H1 (cell line): ENCODE data around the gene OMP. TPM values are rescaled to one million over a fixed set of nuclear protein-coding genes. Genes with fewer than 3 reads are reported as not detected.

Experiments used
- CTCF ChIA-PET: fragments of 300-600 bp; sonication (Branson Sonifier 250); formaldehyde crosslinking; loops from one replicate; lab custom pipeline; 2021; ENCODE audit not compliant: partially characterized antibody; lab: Charles Lee
- POLR2A ChIA-PET: fragments of 300-600 bp; sonication (Branson Sonifier 250); formaldehyde crosslinking; loops from one replicate; lab custom pipeline; 2021; ENCODE audit warnings: inconsistent platforms; ENCODE audit not compliant: partially characterized antibody; lab: Charles Lee
- DNase-seq, 2 experiments: peaks; one replicate each; pipeline versions ENCODE4 v3.0.0 to v3.0.0-alpha.2; 2010 to 2022; ENCODE audit warnings: low spot score in 2 of 2, low read depth in 1 of 2, mixed read lengths in 1 of 2
- FAIRE-seq: peaks from 2 replicates; lab custom pipeline; 2011; peaks lifted over from hg19 to GRCh38; lab: Jason Lieb, UNC
- H2AFZ ChIP-seq: 2 replicates; pipeline ENCODE4 v1.8.1; 2012; ENCODE audit warnings: low read length, inconsistent platforms
- H2AK5ac ChIP-seq: 2 replicates; pipeline ENCODE4 v1.6.1; 2013; ENCODE audit warnings: low read depth, low read length
- H2BK120ac ChIP-seq: replicated peaks from 2 replicates; pipeline ENCODE3; 2013; ENCODE audit warnings: low read depth, low read length, inconsistent platforms
- H2BK12ac ChIP-seq: 2 replicates; pipeline ENCODE4 v1.6.1; 2013; ENCODE audit warnings: low read depth, low read length
- H2BK15ac ChIP-seq: 2 replicates; pipeline ENCODE4 v1.6.1; 2013; ENCODE audit warnings: low read length
- H2BK20ac ChIP-seq: 2 replicates; pipeline ENCODE4 v1.6.1; 2013; ENCODE audit warnings: low read length
- H2BK5ac ChIP-seq: 2 replicates; pipeline ENCODE4 v1.6.1; 2013; ENCODE audit warnings: low read depth, low read length
- H3K14ac ChIP-seq: 2 replicates; pipeline ENCODE4 v1.6.1; 2013; ENCODE audit warnings: inconsistent platforms; ENCODE audit not compliant: insufficient read length
- H3K18ac ChIP-seq: 2 replicates; pipeline ENCODE4 v1.6.1; 2013; ENCODE audit warnings: low read length; ENCODE audit errors: extremely low read depth
- H3K23ac ChIP-seq: 2 replicates; pipeline ENCODE4 v1.6.1; 2013; ENCODE audit warnings: inconsistent platforms; ENCODE audit not compliant: insufficient read length
- H3K23me2 ChIP-seq: 2 replicates; pipeline ENCODE4 v1.6.1; 2013; ENCODE audit warnings: low read depth, low read length
- H3K27ac ChIP-seq: 2 replicates; pipeline ENCODE4 v1.6.1; 2011; ENCODE audit warnings: low read depth, low read length, inconsistent platforms
- H3K27me3 ChIP-seq, 4 experiments: replicated peaks in 1 of 4; 1 replicate in 1 of 4; 2 replicates in 3 of 4; pipeline versions ENCODE4 v1.6.1 to v1.8.1; 2011 to 2013; ENCODE audit warnings: low read length in 3 of 4, mild to moderate bottlenecking in 3 of 4, inconsistent platforms in 2 of 4, mixed read lengths in 2 of 4, moderate library complexity in 1 of 4; ENCODE audit not compliant: control insufficient read depth in 3 of 4, insufficient read depth in 3 of 4; ENCODE audit errors: extremely low read depth in 1 of 4
- H3K36me3 ChIP-seq, 4 experiments: 2 replicates each; pipeline versions ENCODE4 v1.6.1 to v1.8.1; 2011 to 2013; ENCODE audit warnings: mild to moderate bottlenecking in 4 of 4, low read length in 3 of 4, moderate library complexity in 2 of 4, control low read depth in 1 of 4, inconsistent platforms in 1 of 4; ENCODE audit not compliant: insufficient read depth in 4 of 4, control insufficient read depth in 2 of 4
- H3K4ac ChIP-seq: replicated peaks from 2 replicates; pipeline ENCODE3; 2013; ENCODE audit warnings: low read length, low read depth, mixed read lengths, inconsistent platforms; ENCODE audit not compliant: insufficient read length
- H3K4me1 ChIP-seq, 4 experiments: replicated peaks in 1 of 4; 1 replicate in 1 of 4; 2 replicates in 3 of 4; pipeline versions ENCODE4 v1.6.1 to v1.8.1; 2011 to 2013; ENCODE audit warnings: low read length in 3 of 4, inconsistent platforms in 2 of 4, mixed read lengths in 1 of 4; ENCODE audit not compliant: insufficient read depth in 4 of 4, control insufficient read depth in 3 of 4
- H3K4me2 ChIP-seq, 2 experiments: 2 replicates each; pipeline versions ENCODE4 v1.6.1 to v1.8.1; 2011 to 2013; ENCODE audit warnings: low read depth in 2 of 2, low read length in 2 of 2, control low read depth in 1 of 2, inconsistent platforms in 1 of 2, mild to moderate bottlenecking in 1 of 2; ENCODE audit not compliant: insufficient read depth in 1 of 2
- H3K4me3 ChIP-seq, 4 experiments: fragments of 200-600, 300-600 bp in 1 of 4; sonication (generic), shearing (Covaris generic), sonication (Bioruptor Twin) in 1 of 4; 2 replicates each; pipeline versions ENCODE4 v1.5.1 to v1.8.1; 2011 to 2016; ENCODE audit warnings: low read length in 4 of 4, low read depth in 3 of 4, control low read depth in 2 of 4, inconsistent platforms in 2 of 4, mild to moderate bottlenecking in 2 of 4, mixed read lengths in 1 of 4, moderate library complexity in 1 of 4; ENCODE audit not compliant: insufficient read depth in 2 of 4; ENCODE audit errors: extremely low read depth in 1 of 4
- H3K56ac ChIP-seq: replicated peaks from 2 replicates; pipeline ENCODE3; 2013; ENCODE audit warnings: low read depth, mild to moderate bottlenecking, mixed read lengths, low read length, inconsistent platforms; ENCODE audit not compliant: insufficient read length
- H3K79me1 ChIP-seq: 2 replicates; pipeline ENCODE4 v1.6.1; 2013; ENCODE audit warnings: low read depth, low read length, control low read depth
- H3K79me2 ChIP-seq, 2 experiments: 2 replicates each; pipeline versions ENCODE4 v1.6.1 to v1.8.1; 2012 to 2013; ENCODE audit warnings: low read length in 2 of 2, mild to moderate bottlenecking in 2 of 2, inconsistent platforms in 1 of 2; ENCODE audit not compliant: insufficient read depth in 2 of 2, control insufficient read depth in 1 of 2
- H3K9ac ChIP-seq, 4 experiments: replicated peaks in 1 of 4; 1 replicate in 1 of 4; 2 replicates in 3 of 4; pipeline versions ENCODE4 v1.6.1 to v1.8.1; 2011 to 2013; ENCODE audit warnings: low read depth in 3 of 4, low read length in 3 of 4, control low read depth in 2 of 4, mild to moderate bottlenecking in 2 of 4, moderate library complexity in 2 of 4, inconsistent platforms in 1 of 4; ENCODE audit errors: extremely low read depth in 1 of 4
- H3K9me3 ChIP-seq, 2 experiments: 2 replicates each; pipeline versions ENCODE4 v1.6.1 to v1.8.1; 2012 to 2013; ENCODE audit warnings: mild to moderate bottlenecking in 2 of 2, moderate library complexity in 2 of 2, control low read depth in 1 of 2, inconsistent platforms in 1 of 2, low read depth in 1 of 2, low read length in 1 of 2, mixed read lengths in 1 of 2; ENCODE audit not compliant: insufficient read depth in 2 of 2
- H4K20me1 ChIP-seq, 2 experiments: replicated peaks in 1 of 2; 2 replicates each; pipeline versions ENCODE3 to v1.8.1; 2011 to 2013; ENCODE audit warnings: inconsistent platforms in 2 of 2, low read length in 2 of 2, mild to moderate bottlenecking in 1 of 2; ENCODE audit not compliant: insufficient read depth in 2 of 2, control insufficient read depth in 1 of 2
- H4K5ac ChIP-seq: 2 replicates; pipeline ENCODE4 v1.6.1; 2013; ENCODE audit warnings: low read length, low read depth, mixed read lengths, inconsistent platforms; ENCODE audit not compliant: insufficient read length
- H4K8ac ChIP-seq: 2 replicates; pipeline ENCODE4 v1.8.0; 2013; ENCODE audit warnings: mild to moderate bottlenecking, moderate library complexity, low read length, inconsistent platforms; ENCODE audit not compliant: insufficient read depth; ENCODE audit errors: extremely low read depth
- H4K91ac ChIP-seq: replicated peaks from 2 replicates; pipeline ENCODE3; 2013; ENCODE audit warnings: low read length, mixed read lengths, inconsistent platforms; ENCODE audit not compliant: insufficient read length
- CTBP2 ChIP-seq: IDR thresholded peaks from 2 replicates; pipeline ENCODE4 v1.7.0; 2011; ENCODE audit warnings: borderline replicate concordance, mild to moderate bottlenecking, moderate library complexity, mixed read lengths, low read length; ENCODE audit not compliant: insufficient read depth, insufficient read length
- GTF2F1 ChIP-seq: IDR thresholded peaks from 2 replicates; pipeline ENCODE4 v1.6.1; 2012; ENCODE audit warnings: low read depth, low read length, improper control_type of control experiment, borderline replicate concordance
- POLR2A ChIP-seq, 2 experiments: IDR thresholded peaks; 1 replicate in 1 of 2; 2 replicates in 1 of 2; pipeline ENCODE4 v1.6.1; 2011; ENCODE audit warnings: low read depth in 2 of 2, low read length in 2 of 2, mild to moderate bottlenecking in 2 of 2; ENCODE audit errors: control extremely low read depth in 1 of 2
- POLR2AphosphoS5 ChIP-seq: IDR thresholded peaks from 2 replicates; pipeline ENCODE4 v1.6.1; 2011; ENCODE audit warnings: low read depth, low read length
- RBBP5 ChIP-seq: IDR thresholded peaks from 2 replicates; pipeline ENCODE4 v1.7.1; 2012; ENCODE audit warnings: low read depth, mild to moderate bottlenecking, inconsistent platforms, low read length, moderate library complexity, borderline replicate concordance
- USF2 ChIP-seq: IDR thresholded peaks from 2 replicates; pipeline ENCODE4 v1.6.1; 2011; ENCODE audit warnings: low read length, improper control_type of control experiment
- WGBS, 2 experiments: shearing (Covaris generic) in 1 of 2; methylation state at CpG; one replicate each; pipeline versions ENCODE4 v1.1.6 to v1.1.7; 2013 to 2015; ENCODE audit warnings: low lambda C conversion rate in 2 of 2, mixed read lengths in 2 of 2, inconsistent platforms in 1 of 2, low coverage in 1 of 2, missing lambda C conversion rate in 1 of 2; ENCODE audit not compliant: insufficient replicate concordance in 2 of 2, insufficient coverage in 1 of 2, insufficient read length in 1 of 2; ENCODE audit errors: extremely low coverage in 1 of 2, missing lambda C conversion rate in 1 of 2; 5-methylcytosine and 5-hydroxymethylcytosine counted together
- polyA plus RNA-seq, 7 experiments: library from polyadenylated mRNA; depleted of rRNA in 3 of 7; stranded (reverse) in 5 of 7; unstranded in 2 of 7; fragments of >200 nt in 5 of 7; fragments of 200-250 nt in 2 of 7; gene quantifications; 1 replicate in 5 of 7; 2 replicates in 1 of 7; 4 replicates in 1 of 7; pipeline versions ENCODE4 v1.2.1 to v1.2.3, GENCODE V29; 2011 to 2013; ENCODE audit warnings: missing spikeins in 2 of 7, mixed read lengths in 2 of 7
- total RNA-seq: library from RNA; stranded (reverse); fragmentation: NEBNext Ultra II Directional; extraction: Animal tissue kit (Norgen Biotek cat#: 25700); gene quantifications from 2 replicates; pipeline ENCODE4 v1.2.1, GENCODE V29; 2021

OMP gene
- total and polyA plus RNA-seq, 2 of the 8 experiments (the other 6 are each of a cell fraction or from before 2014, with no cell fraction given): not detected

GRCh38 chr11:77085652-77086051 lies 17.0 kb upstream of the OMP start:
- Histone ChIP-seq H3K14ac (no peak overlapping the region), H4K20me1 (peaks cover 0 to 5% of the 10 kb centered on the region in 2 experiments), H3K27ac (no peak overlapping the region), H4K91ac (no peak overlapping the region), H3K79me2 (no peaks in the 10 kb centered on the region), H3K18ac (no peak overlapping the region), H4K8ac (0 out of 2 replicates have a peak overlapping the region, but pooled peaks have one; percentile 1), H2BK5ac (no peak overlapping the region), H3K4me3 (no peak overlapping the region), H3K27me3 (no peaks in the 10 kb centered on the region), H2AK5ac (no peak overlapping the region), H2BK12ac (no peak overlapping the region), H3K79me1 (no peaks in the 10 kb centered on the region), H2BK15ac (no peak overlapping the region), H3K23ac (no peak overlapping the region), H3K36me3 (no peaks in the 10 kb centered on the region), H3K23me2 (no peaks in the 10 kb centered on the region), H2BK120ac (no peak overlapping the region), H2AFZ (no peak overlapping the region), H2BK20ac (no peak overlapping the region), H3K4ac (no peak overlapping the region), H3K4me1 (peaks cover 0 to 4% (median 0%) of the 10 kb centered on the region in 4 experiments; a peak in 2 of 7 replicates), H3K56ac (no peak overlapping the region), H3K4me2 (no peak overlapping the region), H3K9me3 (no peaks in the 10 kb centered on the region), H4K5ac (no peak overlapping the region), H3K9ac (no peak overlapping the region)
- no peak for TF ChIP-seq USF2
- no peak for TF ChIP-seq POLR2A (IDR thresholded peaks at IDR 0.05; ENCODE audit: control extremely low read depth in 1 of 2, low read depth in 2 of 2, low read length in 2 of 2)
- TF ChIP-seq CTBP2: no peak
- TF ChIP-seq POLR2AphosphoS5: no peak
- no peak for TF ChIP-seq GTF2F1
- TF ChIP-seq RBBP5: no peak
- WGBS, 2 experiments: 91% methylated on average over 6 of the region's 6 CpGs; no CpG with 5 or more reads in 1 of the 2 experiments
- CTCF ChIA-PET: interaction anchor here (0.5 to 1.3 kb wide), 4 partner anchors 22 to 838 kb away, joined by 3 to 4 read pairs (median 4); no protein-coding TSS in a partner anchor
- POLR2A ChIA-PET: interaction anchor here (2.5 kb wide), 1 partner anchor 12 kb away, joined by 7 read pairs; no protein-coding TSS in a partner anchor
- no peak for DNase-seq
- FAIRE-seq: no peak
